HG02588 (cell line): ENCODE results near the gene FAM78A.
"Not testable (repeated sequence)": the region's sequence is repeated elsewhere in the genome, so short reads cannot be mapped to it uniquely, and the experiment has no call there.

Experiments
- ATAC-seq: cut with Tn5 transposase; IDR thresholded peaks from one replicate; pipeline ENCODE4 v1.9.1; 2021; ENCODE audit warnings: mild to moderate bottlenecking, moderate library complexity; ENCODE audit not compliant: unreplicated experiment

The FAM78A gene

DNA sequence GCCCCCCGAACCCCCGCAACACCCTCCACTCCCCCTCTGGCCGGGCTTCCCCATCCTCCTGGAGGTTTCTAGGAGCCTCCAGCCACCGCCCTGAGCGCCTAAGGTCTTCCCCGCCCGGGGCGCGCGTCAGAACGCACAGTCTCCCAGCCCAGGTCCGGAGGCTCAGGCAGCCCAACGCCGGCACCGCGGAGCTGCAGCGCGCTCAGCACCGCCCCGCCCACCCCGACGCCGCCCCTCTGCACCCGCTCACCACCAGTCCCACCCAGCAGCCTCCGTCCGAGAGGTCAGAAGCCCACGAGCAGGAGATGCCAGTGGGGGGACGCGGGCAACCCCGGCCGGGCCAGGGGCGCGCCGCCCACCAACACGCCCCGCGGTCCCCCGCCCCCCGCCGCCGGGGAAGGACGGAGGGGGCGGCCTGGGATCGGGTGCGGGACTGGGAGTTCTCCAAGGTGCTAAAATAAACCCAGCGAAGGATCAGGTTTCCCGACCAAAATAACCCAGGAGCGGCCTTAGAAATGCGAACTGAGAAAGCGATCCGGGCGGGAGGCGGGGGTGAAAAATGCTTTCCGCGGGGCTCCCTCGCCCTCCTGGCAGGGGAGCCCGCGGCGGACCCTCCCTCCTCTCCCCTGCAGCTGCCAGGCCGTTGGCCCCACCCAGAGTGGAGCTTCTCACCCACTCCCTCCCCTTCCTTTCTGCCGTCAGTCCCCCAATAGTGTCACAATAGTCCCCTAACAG lies 6.5 kb upstream of the FAM78A start:
- ATAC-seq, result no peak

DNA sequence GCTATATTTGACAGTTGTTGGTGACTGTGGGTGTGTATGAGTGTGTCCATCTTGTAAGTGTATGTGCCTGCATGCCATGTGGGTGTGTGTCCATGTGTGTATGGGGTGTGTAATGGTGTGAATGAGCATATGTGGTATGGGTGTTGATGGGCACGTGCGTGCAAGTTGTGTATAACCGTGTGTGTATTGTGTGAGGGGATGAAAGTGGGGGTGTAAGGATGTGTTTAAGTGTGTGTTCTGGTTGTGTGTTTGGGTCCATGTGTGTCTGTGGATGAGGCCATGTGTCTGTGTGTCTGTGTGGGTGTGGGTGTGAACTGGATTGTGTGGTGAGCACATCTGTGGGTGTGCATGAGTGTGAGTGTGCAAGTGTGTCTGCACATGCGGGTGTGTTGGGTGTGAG lies 5.9 kb upstream of the FAM78A start:
- ATAC-seq, result no peak

DNA sequence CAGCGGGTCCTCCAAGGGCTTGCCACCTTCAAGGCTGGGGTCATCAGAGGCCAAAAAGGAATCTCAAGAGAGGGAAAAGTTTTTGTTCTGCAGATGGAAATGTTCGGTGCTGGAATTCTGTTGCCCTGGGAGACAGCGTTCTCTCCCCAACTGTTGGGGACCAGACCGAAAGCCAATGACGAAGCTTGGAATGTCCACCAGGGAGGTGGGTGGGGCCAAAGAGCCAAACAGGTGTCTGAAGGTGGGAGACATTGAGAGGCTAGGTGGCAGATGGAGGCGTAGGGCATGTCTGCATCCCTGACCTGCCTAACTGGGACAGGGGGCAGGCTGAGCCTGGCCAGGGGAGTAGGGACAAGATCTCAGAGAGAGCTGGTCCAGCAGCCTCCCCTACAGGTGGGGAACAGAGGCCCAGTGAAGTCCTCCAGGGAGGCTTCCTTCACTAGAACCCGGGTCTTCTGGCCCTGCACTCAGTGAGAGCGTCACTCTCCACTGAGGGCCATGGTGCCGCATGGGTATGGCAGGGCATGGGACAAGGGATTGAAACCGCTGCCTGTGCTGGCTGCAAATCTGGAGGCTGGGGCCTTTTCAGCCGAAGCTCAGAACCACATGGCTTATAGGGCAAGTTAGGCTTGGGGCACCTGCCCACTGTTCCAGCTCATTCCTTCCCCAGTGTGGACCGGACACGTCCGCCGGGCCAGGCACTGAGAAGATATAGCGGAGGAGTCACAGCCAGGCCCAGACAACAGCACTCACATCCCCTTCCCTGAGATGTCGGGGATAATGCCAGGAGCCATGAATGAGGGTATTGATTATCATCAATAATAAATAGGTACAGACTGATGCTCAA lies 5.0 kb upstream of the FAM78A start:
- no peak for ATAC-seq

DNA sequence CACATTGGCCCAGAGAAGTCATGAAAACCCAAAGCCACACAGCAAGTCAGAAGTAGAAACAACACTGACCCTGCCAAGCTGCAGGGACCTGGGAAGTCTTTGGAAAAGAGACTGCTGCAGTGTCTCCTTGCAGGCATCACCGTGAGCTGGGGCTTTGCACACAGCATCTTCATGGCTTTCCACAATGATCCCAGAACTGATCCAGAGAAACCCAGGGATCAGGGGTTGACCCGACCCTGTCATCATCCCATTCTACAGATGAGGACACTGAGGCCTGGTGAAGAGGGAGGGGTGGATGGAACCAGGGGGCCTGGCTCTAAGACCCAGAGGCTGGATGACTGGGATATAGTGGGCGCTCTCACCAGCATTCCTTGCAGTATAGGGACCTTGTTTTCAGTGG lies 4.3 kb upstream of the FAM78A start:
- ATAC-seq, result no peak

DNA sequence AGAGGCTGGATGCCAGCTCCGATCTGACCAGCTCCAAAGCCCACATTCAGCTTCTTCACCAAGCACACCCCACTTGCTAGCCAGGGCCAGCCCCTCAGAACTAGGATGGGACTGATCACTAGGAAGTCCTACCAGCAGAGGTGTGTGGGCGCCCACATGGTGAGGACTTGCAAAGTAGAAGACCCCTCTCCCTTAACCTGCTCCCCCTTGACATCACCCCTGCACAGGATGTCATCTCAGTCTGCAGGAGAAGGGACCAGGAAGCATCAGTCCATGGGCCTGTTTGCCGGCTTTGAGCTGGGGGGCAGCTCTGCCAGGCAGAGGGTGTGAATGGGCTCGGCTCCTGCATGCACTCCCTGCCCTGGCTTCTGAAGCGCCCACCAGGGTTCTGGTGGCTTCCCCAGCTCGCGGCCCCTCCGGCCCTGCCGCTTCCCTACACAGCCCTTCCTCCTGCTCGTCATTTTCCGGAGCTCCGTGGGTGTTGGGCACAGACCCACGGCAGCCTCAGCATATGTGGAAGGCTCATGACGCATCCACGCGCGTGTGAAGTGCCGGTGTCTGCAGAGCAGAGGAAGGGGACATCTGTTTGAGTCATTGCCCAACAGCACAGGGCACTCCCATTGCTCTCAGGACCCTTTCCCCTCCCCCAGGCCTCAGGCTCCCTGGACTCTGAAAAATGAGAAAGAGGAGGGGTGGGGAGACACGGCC lies 3.7 kb upstream of the FAM78A start:
- ATAC-seq, result no peak

DNA sequence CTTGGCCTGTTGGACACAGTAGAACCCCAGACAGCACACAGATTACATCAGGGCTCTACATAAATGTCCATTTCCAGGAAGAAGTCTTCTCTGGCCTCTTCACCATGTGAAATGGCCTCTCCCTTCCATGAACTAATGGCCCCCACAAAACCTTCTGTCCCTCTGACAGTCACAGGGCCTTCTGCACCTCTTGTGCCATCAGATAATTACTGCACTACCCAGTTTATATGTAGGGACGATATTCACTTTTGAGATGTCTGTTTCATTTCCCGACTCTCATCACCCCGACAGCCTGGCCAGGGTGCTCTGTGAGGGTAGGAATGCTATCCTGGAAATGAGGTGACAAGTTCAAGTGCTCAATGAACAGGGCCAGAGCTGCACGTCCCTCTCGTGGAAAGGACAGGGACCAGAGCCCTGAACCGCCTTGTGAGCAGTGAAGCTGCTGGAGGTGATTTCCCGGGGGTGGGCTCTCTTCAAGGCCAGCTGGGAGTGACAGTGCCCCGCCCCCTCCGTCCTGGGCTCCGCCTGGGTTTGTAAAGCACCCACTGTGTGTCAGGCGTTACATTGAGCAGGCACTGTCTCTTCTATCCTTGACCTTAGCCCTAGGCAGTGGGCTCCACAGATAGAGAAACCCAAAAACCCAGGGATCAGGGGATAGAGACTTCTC lies 3.0 kb upstream of the FAM78A start:
- ATAC-seq, result no peak

DNA sequence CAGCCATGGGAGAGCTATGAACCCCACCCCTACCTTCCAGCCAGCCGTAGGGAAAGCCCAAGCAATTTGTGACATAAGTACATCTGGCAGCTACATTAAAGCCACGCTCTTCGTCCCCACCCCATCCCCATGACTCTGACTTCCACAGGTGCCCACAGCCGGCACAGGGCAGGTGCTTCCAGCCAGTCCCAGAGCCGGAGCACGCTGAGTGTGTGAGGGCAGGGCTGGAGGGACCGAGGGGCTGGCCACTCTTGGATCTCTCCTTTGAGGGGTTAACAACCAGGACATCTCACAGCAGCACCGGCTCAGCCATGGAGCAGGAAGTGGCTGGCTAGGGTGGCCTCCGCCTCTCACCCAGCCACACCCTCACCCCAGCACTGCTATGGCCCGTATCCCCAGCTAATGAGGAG lies 2.4 kb upstream of the FAM78A start:
- no peak for ATAC-seq

DNA sequence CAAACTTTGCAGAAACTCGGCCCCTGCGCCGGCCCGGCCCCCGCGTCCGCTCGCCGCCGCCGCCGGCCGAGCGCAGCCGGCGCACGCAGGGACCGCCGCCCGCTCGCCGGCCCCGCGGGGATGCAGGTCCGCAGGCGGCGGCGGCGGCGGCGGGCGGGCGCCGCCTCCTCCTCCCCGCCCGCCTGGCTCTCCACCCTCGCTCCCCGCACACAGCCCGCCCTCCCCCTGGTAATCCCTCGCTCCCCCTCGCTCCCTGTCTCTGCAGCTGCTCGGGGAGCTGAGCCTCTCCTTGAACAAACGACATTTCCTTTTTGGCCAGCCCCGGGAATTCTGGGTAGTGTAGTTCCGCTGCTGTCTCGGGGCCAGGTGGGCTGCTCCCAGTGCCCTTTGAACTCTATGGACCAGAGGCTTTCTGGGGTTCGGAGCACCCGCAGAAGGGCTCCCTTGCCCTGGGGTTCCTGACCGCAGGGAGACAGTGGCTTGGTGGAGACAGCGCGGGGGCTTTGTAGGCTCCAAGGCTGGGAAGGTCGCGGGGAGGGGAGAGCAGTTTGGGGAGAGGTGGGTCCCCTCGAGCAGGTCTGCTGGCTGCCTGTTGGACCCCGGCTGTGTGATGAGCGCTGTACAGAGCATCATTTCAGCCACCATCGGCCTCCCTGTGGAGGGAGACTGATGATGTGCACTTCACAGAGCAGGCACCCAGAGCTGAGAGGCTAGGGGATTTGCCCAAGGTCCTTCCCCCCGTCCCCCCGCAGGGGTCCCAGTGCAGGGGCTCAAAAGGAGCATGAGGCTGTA lies 1.8 kb upstream of the FAM78A start:
- ATAC-seq, result peak; percentile 27

DNA sequence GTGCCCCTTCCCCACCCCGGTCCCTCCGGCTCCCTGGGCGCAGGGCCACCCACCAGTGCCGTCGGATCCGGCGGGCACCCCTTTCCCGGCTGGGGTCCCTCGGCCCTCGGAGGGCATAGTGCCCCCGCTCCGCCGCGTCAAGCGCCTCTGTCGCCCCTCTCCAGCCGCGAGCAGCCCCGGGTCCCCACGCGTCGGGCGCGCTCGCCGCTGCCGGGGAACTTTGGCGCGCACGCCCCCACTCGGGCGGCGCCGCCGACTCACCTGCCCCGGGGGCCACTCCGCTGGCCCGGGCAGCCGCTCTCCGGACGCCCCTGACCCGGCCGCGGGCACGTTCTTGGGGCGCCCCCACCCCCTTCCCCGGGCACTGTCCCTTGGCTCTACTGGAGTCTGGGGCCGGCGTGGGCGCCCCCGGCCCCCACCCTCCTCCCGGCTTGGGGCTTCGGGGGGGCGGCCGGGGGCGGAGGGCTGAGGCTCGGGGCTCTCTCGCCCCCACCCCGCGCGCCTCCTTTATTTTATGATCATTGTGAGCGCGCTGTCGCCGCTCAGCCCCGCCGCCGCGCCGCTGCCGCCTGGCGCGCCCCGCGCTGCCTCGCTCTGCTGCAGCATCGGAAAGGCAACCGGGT lies 1.1 kb upstream of the FAM78A start:
- peak; percentile 22 for ATAC-seq

DNA sequence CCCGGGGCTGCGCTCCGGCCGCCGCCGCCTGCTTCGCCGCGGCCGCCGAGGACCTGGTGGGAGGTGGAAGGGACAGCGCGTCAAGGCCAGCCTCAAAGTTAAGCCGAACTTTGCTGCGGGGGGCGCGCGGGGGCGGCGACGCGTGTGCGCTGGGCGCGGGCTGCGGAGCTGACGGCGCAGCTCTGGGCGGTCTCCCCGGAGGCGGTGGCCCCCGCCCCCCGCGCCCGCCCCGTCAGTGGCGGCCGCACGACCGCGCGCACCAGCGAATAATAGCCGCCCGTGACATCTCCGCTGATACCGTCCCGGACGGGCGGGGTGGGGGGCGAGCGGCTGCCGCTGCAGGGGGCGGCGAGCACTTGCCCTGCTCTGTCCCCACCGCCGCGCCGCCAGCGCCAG lies 579 bp upstream of the FAM78A start:
- ATAC-seq, result peak; percentile 11

DNA sequence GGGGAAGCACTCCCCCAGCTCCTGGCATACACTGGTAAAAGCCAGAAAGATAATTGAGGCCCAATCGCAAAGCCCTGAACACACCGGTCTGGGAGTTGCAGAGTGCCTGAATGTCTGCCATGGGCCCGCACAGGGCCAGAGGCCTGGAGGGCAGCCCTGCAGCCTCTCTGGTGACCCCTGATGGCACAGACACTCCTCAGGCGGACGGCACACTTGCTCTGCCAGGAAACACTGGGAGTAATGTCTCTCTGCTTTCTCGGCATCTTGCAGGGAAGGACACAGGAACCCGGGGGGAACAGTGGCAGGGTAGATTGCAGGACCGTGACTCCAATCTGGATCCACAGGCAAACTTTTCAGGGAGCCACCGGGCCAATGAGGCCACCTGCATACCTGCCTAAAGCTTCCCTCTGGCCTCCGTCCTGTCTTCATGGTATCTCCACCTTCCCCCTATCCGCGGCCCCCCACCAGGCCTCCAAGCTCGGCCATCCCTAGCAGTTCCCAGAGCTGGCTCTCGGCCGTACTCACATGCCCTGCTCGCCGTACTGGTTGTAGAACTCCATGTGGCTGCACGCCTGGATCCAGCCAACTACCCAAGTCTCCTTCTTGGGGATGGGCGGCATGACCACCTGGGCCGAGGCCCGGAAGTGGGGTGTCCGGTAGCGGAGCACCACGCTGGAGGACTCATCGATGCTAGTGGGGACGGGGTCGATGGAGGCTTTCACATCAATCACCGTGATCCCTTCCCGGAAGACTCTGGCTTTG lies 797 bp downstream of the FAM78A start:
- ATAC-seq, result no peak

DNA sequence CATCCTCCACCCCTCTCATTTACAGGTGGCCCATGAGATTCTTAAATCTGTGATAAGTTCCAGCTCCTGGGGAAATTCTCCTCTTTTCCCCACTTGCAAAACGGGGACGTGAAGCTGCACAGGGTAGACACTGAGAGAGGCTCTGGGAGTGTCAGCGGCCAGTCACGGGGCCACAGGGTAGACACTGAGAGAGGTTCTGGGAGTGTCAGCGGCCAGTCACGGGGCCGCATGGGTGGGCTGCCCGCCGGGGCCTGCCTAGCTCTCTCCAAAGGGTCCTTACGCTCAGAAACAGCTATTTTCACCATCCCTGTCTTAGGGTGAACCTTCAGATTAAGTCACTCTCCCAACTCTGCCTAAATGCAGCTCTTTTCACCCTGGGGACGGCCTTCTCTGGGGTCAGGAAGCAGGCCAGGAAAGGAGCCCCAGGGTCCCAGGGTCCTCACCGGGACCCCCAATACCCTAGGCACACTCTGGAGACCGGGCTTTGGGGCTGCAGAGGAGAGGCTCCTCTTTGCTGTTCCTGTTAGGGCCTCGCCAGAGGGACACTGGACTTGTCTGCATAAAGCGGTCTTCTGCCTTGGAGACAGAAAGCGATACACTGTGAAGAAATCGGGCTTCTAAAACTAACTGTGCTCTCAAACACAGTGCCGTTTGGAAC lies 1.5 kb downstream of the FAM78A start:
- ATAC-seq, result no peak

DNA sequence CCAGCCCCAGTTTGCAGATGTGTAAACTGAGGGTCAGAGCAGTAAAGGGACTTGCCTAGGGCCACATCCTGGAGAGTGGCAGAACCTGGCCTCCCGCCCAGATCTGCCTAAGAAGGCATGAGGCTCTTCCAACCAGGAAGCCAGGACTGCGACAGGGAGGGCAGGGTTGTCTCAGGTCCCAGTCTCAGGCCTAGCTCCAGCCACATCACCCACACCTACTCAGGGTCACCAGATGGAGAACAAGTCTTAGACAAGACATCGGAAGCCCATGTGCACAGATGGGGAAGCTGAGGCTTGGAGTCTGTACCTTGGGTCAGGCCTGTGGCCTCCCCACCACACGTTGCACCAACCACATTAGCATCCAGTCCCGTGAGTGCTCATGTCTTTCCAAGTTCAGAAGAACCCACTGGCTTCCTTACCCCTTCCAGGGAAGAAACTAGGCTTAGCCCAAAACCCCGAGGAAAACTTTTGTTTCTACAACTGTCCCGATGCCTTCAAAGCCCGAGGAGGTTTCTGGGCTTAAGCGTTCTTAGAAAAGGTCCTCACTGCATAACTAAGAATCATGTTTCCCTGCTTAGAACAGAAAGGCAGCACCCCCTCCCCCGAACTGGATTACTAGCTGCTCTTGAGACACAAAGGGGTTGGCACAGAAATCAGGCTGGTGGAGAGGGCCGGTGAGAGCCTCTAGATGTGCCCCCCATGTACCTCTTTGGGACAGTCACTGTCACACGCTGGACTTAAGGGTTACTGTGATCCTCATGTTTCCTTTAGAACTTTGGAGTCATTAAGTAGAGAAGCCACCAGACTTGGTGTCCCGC lies 2.2 kb downstream of the FAM78A start:
- ATAC-seq, result no peak

DNA sequence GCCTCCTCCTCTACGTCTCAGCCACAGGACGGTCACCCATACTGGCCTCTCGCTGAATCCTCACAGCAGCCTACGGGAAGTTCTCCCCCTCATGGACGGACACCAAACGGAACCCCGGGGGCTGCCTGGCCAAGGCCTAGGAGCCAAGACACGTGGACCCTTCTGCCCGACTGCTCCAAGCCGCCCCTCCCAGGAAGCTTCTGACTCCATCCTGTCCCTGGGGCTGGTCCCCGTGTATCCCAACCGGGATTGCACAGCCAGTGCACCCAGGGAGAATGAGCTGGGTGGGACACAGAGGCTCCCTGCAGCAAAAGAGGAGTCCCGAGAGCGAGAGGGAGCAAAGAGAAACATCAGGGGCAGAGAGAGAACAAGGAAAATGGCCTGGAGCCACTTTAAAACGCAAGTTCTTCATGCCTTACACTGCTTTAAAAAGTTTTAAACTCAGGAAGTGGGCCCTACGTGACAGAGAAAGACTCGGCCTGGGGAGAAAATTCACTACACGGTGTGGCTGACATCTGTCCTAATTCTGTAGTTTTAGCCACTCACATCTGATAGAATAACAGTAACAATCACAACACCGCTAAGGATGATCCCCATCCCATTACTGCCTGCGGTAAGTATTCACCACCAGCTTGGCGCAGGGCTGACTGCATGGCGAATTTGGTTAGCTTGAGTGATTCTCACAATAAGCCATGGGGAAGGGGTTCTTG lies 3.0 kb downstream of the FAM78A start:
- no peak for ATAC-seq

DNA sequence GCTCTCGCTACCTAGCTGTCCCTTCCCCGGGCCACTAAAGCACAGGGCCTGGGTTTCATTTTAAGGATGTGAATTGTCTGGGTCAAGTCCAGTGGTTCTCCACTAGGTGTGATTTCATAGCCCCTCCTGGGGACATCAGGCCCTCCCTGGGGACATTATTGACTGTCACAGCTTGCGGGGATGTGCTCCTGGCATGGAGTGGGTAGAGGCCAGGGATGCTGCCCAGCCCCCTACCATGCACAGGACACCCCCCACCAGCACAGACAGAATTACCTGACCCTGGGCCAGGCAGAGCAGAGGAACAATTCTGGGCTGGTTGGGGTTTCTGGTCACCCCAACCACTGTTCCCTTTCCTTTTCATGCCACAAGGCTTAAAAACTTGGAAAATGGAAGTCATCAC lies 4.1 kb downstream of the FAM78A start:
- no peak for ATAC-seq

DNA sequence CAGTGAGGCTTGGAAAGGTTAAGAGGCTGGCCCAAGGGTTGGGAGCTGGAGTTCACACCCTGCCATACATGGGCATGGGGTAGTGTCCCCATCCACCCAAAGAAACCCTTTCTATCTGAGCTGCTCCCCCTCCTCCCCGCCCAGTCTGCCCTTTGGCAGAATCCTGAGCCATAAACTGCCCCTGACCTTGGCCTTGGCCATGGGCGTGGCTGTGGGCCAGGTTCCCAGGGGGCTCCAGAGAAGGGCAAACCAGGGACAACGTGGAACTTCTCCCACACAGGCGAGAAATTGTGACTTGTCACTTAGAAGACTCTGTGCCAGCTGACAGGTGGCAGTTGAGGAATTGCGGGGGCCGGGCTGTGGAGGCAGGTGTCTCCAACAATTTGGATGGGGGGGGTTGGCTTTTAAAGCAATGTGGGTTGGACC lies 4.8 kb downstream of the FAM78A start:
- no peak for ATAC-seq

DNA sequence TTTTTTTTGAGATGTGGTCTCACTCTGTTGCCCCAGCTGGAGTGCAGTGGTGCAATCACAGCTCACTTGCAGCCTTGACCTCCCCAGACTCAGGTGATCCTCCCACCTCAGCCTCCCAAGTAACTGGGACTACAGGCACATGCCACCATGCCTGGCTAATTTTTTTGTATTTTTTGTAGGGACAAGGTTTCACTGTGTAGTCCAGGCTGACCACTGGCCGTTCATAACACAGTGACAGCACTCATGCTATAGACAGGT lies 5.4 kb downstream of the FAM78A start:
- ATAC-seq, result not testable (repeated sequence)
